OCI-LY3 (cell line): Measurements from ENCODE around the gene RBM26.

Experiments used
- H2AFZ ChIP-seq: fragments of 200-600, 300-600 bp; shearing (Covaris generic); 2 replicates; pipeline ENCODE4 v1.6.0; 2014; ENCODE audit warnings: antibody characterized with exemption, low read depth, low read length
- H3K27ac ChIP-seq: fragments of 200-600, 300-600 bp; sonication (generic); 2 replicates; pipeline ENCODE4 v1.5.1; 2014; ENCODE audit warnings: mild to moderate bottlenecking, low read length, moderate library complexity, mixed read lengths
- H3K27me3 ChIP-seq: fragments of 200-600, 300-600 bp; sonication (generic); 2 replicates; pipeline ENCODE4 v1.6.1; 2014; ENCODE audit warnings: low read depth, low read length, mixed read lengths
- H3K36me3 ChIP-seq: fragments of 200-600, 300-600 bp; sonication (generic); replicated peaks from 2 replicates; pipeline ENCODE3; 2014; ENCODE audit warnings: low read depth, low read length, mixed read lengths
- H3K4me1 ChIP-seq: fragments of 300-600, 200-600 bp; sonication (generic); 2 replicates; pipeline ENCODE4 v1.6.1; 2014; ENCODE audit warnings: low read length, mixed read lengths
- H3K4me2 ChIP-seq: fragments of 200-600, 300-600 bp; sonication (generic); 2 replicates; pipeline ENCODE4 v1.6.1; 2014; ENCODE audit warnings: low read length, mixed read lengths
- H3K4me3 ChIP-seq: fragments of 300-600, 200-600 bp; sonication (generic); 2 replicates; pipeline ENCODE4 v1.5.1; 2014; ENCODE audit warnings: antibody characterized with exemption, mild to moderate bottlenecking, low read length, moderate library complexity
- H3K79me2 ChIP-seq: fragments of 300-600, 200-600 bp; shearing (Covaris generic); 2 replicates; pipeline ENCODE4 v1.6.1; 2014; ENCODE audit warnings: mild to moderate bottlenecking, low read length, mixed read lengths
- H3K9ac ChIP-seq: fragments of 300-600, 200-600 bp; shearing (Covaris generic); 2 replicates; pipeline ENCODE4 v1.6.0; 2014; ENCODE audit warnings: mild to moderate bottlenecking, low read length, moderate library complexity
- H3K9me3 ChIP-seq: fragments of 200-600, 300-600 bp; shearing (Covaris generic); 2 replicates; pipeline ENCODE4 v1.6.1; 2014; ENCODE audit warnings: low read length, mixed read lengths; ENCODE audit not compliant: insufficient read depth
- H4K20me1 ChIP-seq: fragments of 200-600, 300-600 bp; sonication (generic); 2 replicates; pipeline ENCODE4 v1.6.1; 2016; ENCODE audit warnings: low read length, mixed read lengths; ENCODE audit not compliant: insufficient read depth
- CTCF ChIP-seq: fragments of 200-600, 300-600 bp; sonication (generic); IDR thresholded peaks from 2 replicates; pipeline ENCODE4 v1.5.1; 2014; ENCODE audit warnings: antibody characterized with exemption, low read length, low read depth
- EZH2phosphoT487 ChIP-seq: fragments of 200-600 bp; shearing (Covaris generic); IDR thresholded peaks from 2 replicates; pipeline ENCODE4 v1.6.1; 2018; ENCODE audit warnings: antibody characterized with exemption, mixed run types, low read depth

Gene RBM26

GRCh38 chr13:79361299-79361698 lies 44.8 kb downstream of the RBM26 start:
- TF ChIP-seq EZH2phosphoT487 (no peak), CTCF (no peak)
- no peaks in the 10 kb centered on the region for H3K27me3 ChIP-seq
- 0 out of 2 replicates have a peak, but pooled peaks cover 9% of the 10 kb centered on the region for H4K20me1 ChIP-seq
- H3K9me3 ChIP-seq: no peaks in the 10 kb centered on the region
- H3K4me2 ChIP-seq: no peak overlapping the region
- H2AFZ ChIP-seq: no peak overlapping the region
- H3K36me3 ChIP-seq: peaks cover 67% of the 10 kb centered on the region
- H3K4me1 ChIP-seq: peaks cover 10% of the 10 kb centered on the region; the same call in 1 of the 2 replicates
- H3K79me2 ChIP-seq: peaks cover 21% of the 10 kb centered on the region
- H3K9ac ChIP-seq: no peak overlapping the region
- no peak overlapping the region for H3K4me3 ChIP-seq
- H3K27ac ChIP-seq: no peak overlapping the region

- no peak for TF ChIP-seq EZH2phosphoT487
- TF ChIP-seq CTCF: no peak
- Histone ChIP-seq H3K27me3 (no peaks in the 10 kb centered on the region), H3K4me1 (peaks cover 10% of the 10 kb centered on the region; the same call in 1 of the 2 replicates), H2AFZ (no peak overlapping the region), H3K27ac (no peak overlapping the region), H4K20me1 (0 out of 2 replicates have a peak, but pooled peaks cover 9% of the 10 kb centered on the region), H3K36me3 (peaks cover 68% of the 10 kb centered on the region), H3K9me3 (no peaks in the 10 kb centered on the region), H3K9ac (no peak overlapping the region), H3K79me2 (peaks cover 21% of the 10 kb centered on the region), H3K4me3 (no peak overlapping the region), H3K4me2 (no peak overlapping the region)
These were observed 46.0 kb downstream of the RBM26 start for GRCh38 chr13:79360095-79360494.

- Histone ChIP-seq H3K79me2 (peaks cover 21% of the 10 kb centered on the region), H3K36me3 (peaks cover 67% of the 10 kb centered on the region), H3K9ac (no peak overlapping the region), H3K27ac (no peak overlapping the region), H3K9me3 (no peaks in the 10 kb centered on the region), H3K4me2 (no peak overlapping the region), H3K4me1 (peaks cover 6% of the 10 kb centered on the region; the same call in 1 of the 2 replicates), H3K27me3 (no peaks in the 10 kb centered on the region), H4K20me1 (0 out of 2 replicates have a peak, but pooled peaks cover 9% of the 10 kb centered on the region), H2AFZ (no peak overlapping the region), H3K4me3 (no peak overlapping the region)
- TF ChIP-seq EZH2phosphoT487 (no peak), CTCF (no peak)
These were observed 47.0 kb downstream of the RBM26 start for GRCh38 chr13:79359064-79359463.

- Histone ChIP-seq H4K20me1 (no peaks in the 10 kb centered on the region), H3K4me3 (no peak overlapping the region), H3K4me1 (no peaks in the 10 kb centered on the region), H3K27me3 (no peaks in the 10 kb centered on the region), H3K79me2 (no peaks in the 10 kb centered on the region), H3K9me3 (no peaks in the 10 kb centered on the region), H3K36me3 (peaks cover 54% of the 10 kb centered on the region), H3K4me2 (no peak overlapping the region), H3K9ac (no peak overlapping the region), H3K27ac (no peak overlapping the region), H2AFZ (no peak overlapping the region)
- TF ChIP-seq CTCF: no peak
- TF ChIP-seq EZH2phosphoT487: no peak
These were observed 51.8 kb downstream of the RBM26 start for GRCh38 chr13:79354285-79354684.
